SK-N-SH treated with all-trans-retinoic acid at 6 μM for 48 hours (cell line): ENCODE measurements around the gene DGKI.

Experiments used
- ATAC-seq: fragments of 200-7000 bp; cut with Tn5 transposase; 3 replicates; pipeline ENCODE4 v1.9.1; 2020; ENCODE audit warnings: mild to moderate bottlenecking, moderate library complexity
- ARNTL ChIP-seq: fragments of 450-650 bp; formaldehyde crosslinking; IDR thresholded peaks from 2 replicates; pipeline ENCODE4 v1.5.0; 2020; ENCODE audit warnings: low read depth, mild to moderate bottlenecking, moderate library complexity, borderline replicate concordance
- BACH2 ChIP-seq: fragments of 250-450 bp; sonication (Bioruptor Pico); IDR thresholded peaks from 2 replicates; pipeline ENCODE4 v1.9.0; 2021; ENCODE audit warnings: mild to moderate bottlenecking, borderline replicate concordance
- CREB5 ChIP-seq: fragments of 250-450 bp; sonication (Bioruptor Pico); IDR thresholded peaks from 2 replicates; pipeline ENCODE4 v1.5.1; 2020; ENCODE audit warnings: low read depth, mild to moderate bottlenecking, moderate library complexity
- CSDC2 ChIP-seq: fragments of 250-450 bp; sonication (Bioruptor Pico); IDR thresholded peaks from 2 replicates; pipeline ENCODE4 v1.5.0; 2020; ENCODE audit warnings: mild to moderate bottlenecking, moderate library complexity
- ESRRG ChIP-seq: fragments of 250-450 bp; sonication (Bioruptor Pico); IDR thresholded peaks from 2 replicates; pipeline ENCODE4 v1.6.1; 2021; ENCODE audit warnings: mild to moderate bottlenecking
- GLIS3 ChIP-seq: fragments of 250-450 bp; sonication (Bioruptor Pico); IDR thresholded peaks from 2 replicates; pipeline ENCODE4 v1.5.0; 2020; ENCODE audit warnings: mild to moderate bottlenecking, moderate library complexity
- ISL1 ChIP-seq: fragments of 250-450 bp; sonication (Bioruptor Pico); IDR thresholded peaks from 2 replicates; pipeline ENCODE4 v2.1.2; 2022; ENCODE audit warnings: mild to moderate bottlenecking, moderate library complexity
- OSR1 ChIP-seq: fragments of 250-450 bp; sonication (Bioruptor Pico); IDR thresholded peaks from 2 replicates; pipeline ENCODE4 v1.8.0; 2022; ENCODE audit warnings: moderate library complexity, mild to moderate bottlenecking, inconsistent platforms
- POU6F1 ChIP-seq: fragments of 250-450 bp; sonication (Bioruptor Pico); IDR thresholded peaks from 2 replicates; pipeline ENCODE4 v1.8.0; 2021; ENCODE audit warnings: low read depth, mild to moderate bottlenecking, moderate library complexity, borderline replicate concordance
- PPARA ChIP-seq: fragments of 250-450 bp; sonication (Bioruptor Pico); IDR thresholded peaks from 2 replicates; pipeline ENCODE4 v1.5.0; 2020; ENCODE audit warnings: mild to moderate bottlenecking, borderline replicate concordance
- RARB ChIP-seq: fragments of 250-450 bp; sonication (Bioruptor Pico); IDR thresholded peaks from 2 replicates; pipeline ENCODE4 v1.8.0; 2021; ENCODE audit warnings: mild to moderate bottlenecking, moderate library complexity
- SNAI2 ChIP-seq: fragments of 250-450 bp; sonication (Bioruptor Pico); IDR thresholded peaks from 2 replicates; pipeline ENCODE4 v1.5.0; 2020; ENCODE audit warnings: mild to moderate bottlenecking, moderate library complexity
- TCF4 ChIP-seq: fragments of 250-450 bp; sonication (Bioruptor Pico); IDR thresholded peaks from 2 replicates; pipeline ENCODE4 v1.8.0; 2021; ENCODE audit warnings: mild to moderate bottlenecking, moderate library complexity, borderline replicate concordance
- TOX ChIP-seq: fragments of 250-450 bp; sonication (Bioruptor Pico); IDR thresholded peaks from 2 replicates; pipeline ENCODE4 v1.8.0; 2021; ENCODE audit warnings: mild to moderate bottlenecking, moderate library complexity, borderline replicate concordance
- TSHZ2 ChIP-seq: fragments of 250-450 bp; sonication (Bioruptor Pico); IDR thresholded peaks from 2 replicates; pipeline ENCODE4 v1.5.0; 2020; ENCODE audit warnings: mild to moderate bottlenecking, moderate library complexity
- ZC3H10 ChIP-seq: fragments of 250-450 bp; sonication (Bioruptor Pico); IDR thresholded peaks from 2 replicates; pipeline ENCODE4 v1.5.1; 2021; ENCODE audit warnings: mild to moderate bottlenecking, moderate library complexity
- ZFP3 ChIP-seq: fragments of 250-450 bp; sonication (Bioruptor Pico); IDR thresholded peaks from 2 replicates; pipeline ENCODE4 v1.5.0; 2020; ENCODE audit warnings: mild to moderate bottlenecking, moderate library complexity
- ZFP30 ChIP-seq: fragments of 450-650 bp; formaldehyde crosslinking; IDR thresholded peaks from 2 replicates; pipeline ENCODE4 v1.5.0; 2022; ENCODE audit warnings: mild to moderate bottlenecking, moderate library complexity
- ZNF70 ChIP-seq: fragments of 450-650 bp; formaldehyde crosslinking; IDR thresholded peaks from 2 replicates; pipeline ENCODE4 v1.5.0; 2020; ENCODE audit warnings: mild to moderate bottlenecking, moderate library complexity
- ZNF8 ChIP-seq: fragments of 450-650 bp; formaldehyde crosslinking; IDR thresholded peaks from 2 replicates; pipeline ENCODE4 v1.5.0; 2020; ENCODE audit warnings: mild to moderate bottlenecking, moderate library complexity
- TF ChIP-seq, protein P1 (sequence below): fragments of 250-450 bp; sonication (Bioruptor Pico); IDR thresholded peaks from 2 replicates; pipeline ENCODE4 v1.5.1; 2021; ENCODE audit warnings: mild to moderate bottlenecking, moderate library complexity
- TF ChIP-seq, protein P2 (sequence below): fragments of 250-450 bp; sonication (Bioruptor Pico); IDR thresholded peaks from 2 replicates; pipeline ENCODE4 v1.8.0; 2020; ENCODE audit warnings: mild to moderate bottlenecking, moderate library complexity, borderline replicate concordance

DGKI gene

GRCh38 chr7:137867289-137867688 is 20.5 kb upstream of the DGKI start:
- TF ChIP-seq ZFP3 (CRISPR knock-in tag) = no peak
- no peak for TF ChIP-seq SNAI2 (CRISPR knock-in tag)
- TF ChIP-seq, protein P1, sequence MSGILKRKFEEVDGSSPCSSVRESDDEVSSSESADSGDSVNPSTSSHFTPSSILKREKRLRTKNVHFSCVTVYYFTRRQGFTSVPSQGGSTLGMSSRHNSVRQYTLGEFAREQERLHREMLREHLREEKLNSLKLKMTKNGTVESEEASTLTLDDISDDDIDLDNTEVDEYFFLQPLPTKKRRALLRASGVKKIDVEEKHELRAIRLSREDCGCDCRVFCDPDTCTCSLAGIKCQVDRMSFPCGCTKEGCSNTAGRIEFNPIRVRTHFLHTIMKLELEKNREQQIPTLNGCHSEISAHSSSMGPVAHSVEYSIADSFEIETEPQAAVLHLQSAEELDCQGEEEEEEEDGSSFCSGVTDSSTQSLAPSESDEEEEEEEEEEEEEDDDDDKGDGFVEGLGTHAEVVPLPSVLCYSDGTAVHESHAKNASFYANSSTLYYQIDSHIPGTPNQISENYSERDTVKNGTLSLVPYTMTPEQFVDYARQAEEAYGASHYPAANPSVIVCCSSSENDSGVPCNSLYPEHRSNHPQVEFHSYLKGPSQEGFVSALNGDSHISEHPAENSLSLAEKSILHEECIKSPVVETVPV (CRISPR knock-in tag) = no peak
- TF ChIP-seq PPARA (CRISPR knock-in tag) = no peak
- TF ChIP-seq CREB5 (CRISPR knock-in tag) = no peak
- no peak for TF ChIP-seq ESRRG (CRISPR knock-in tag)
- TF ChIP-seq TSHZ2 (CRISPR knock-in tag) = no peak
- TF ChIP-seq ZNF70 (CRISPR knock-in tag) = no peak
- TF ChIP-seq CSDC2 (CRISPR knock-in tag) = no peak
- ATAC-seq = no peak

GRCh38 chr7:137865764-137866163 is 19.0 kb upstream of the DGKI start:
- ATAC-seq = no peak
- TF ChIP-seq GLIS3 = no peak
- TF ChIP-seq POU6F1 = no peak
- TF ChIP-seq TOX = no peak
- TF ChIP-seq ZC3H10 (CRISPR knock-in tag) = no peak
- no peak for TF ChIP-seq BACH2 (CRISPR knock-in tag)
- no peak for TF ChIP-seq ISL1
- TF ChIP-seq TCF4 (CRISPR knock-in tag) = no peak
- TF ChIP-seq RARB (CRISPR knock-in tag) = no peak
- no peak for TF ChIP-seq ZFP3 (CRISPR knock-in tag)
- TF ChIP-seq ESRRG (CRISPR knock-in tag) = no peak
- TF ChIP-seq ARNTL (CRISPR knock-in tag) = no peak
- TF ChIP-seq CSDC2 (CRISPR knock-in tag) = no peak
- TF ChIP-seq, protein P2, sequence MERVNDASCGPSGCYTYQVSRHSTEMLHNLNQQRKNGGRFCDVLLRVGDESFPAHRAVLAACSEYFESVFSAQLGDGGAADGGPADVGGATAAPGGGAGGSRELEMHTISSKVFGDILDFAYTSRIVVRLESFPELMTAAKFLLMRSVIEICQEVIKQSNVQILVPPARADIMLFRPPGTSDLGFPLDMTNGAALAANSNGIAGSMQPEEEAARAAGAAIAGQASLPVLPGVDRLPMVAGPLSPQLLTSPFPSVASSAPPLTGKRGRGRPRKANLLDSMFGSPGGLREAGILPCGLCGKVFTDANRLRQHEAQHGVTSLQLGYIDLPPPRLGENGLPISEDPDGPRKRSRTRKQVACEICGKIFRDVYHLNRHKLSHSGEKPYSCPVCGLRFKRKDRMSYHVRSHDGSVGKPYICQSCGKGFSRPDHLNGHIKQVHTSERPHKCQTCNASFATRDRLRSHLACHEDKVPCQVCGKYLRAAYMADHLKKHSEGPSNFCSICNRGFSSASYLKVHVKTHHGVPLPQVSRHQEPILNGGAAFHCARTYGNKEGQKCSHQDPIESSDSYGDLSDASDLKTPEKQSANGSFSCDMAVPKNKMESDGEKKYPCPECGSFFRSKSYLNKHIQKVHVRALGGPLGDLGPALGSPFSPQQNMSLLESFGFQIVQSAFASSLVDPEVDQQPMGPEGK (CRISPR knock-in tag) = no peak
- no peak for TF ChIP-seq ZNF70 (CRISPR knock-in tag)
- no peak for TF ChIP-seq ZNF8 (CRISPR knock-in tag)
- no peak for TF ChIP-seq OSR1 (CRISPR knock-in tag)
- no peak for TF ChIP-seq ZFP30
- TF ChIP-seq, protein P1 (CRISPR knock-in tag) = no peak
- no peak for TF ChIP-seq CREB5 (CRISPR knock-in tag)
